IMR-90 (cell line): ENCODE measurements around the gene CD79A.

ENCODE experiments used
- BHLHE40 ChIP-seq: fragments of 150-350 bp; IDR thresholded peaks from 2 replicates; pipeline ENCODE4 v1.6.1; 2016; ENCODE audit warnings: mild to moderate bottlenecking, low read depth, low read length
- CEBPB ChIP-seq: IDR thresholded peaks from 2 replicates; pipeline ENCODE4 v1.6.1; 2012; ENCODE audit warnings: low read depth, low read length, improper control_type of control experiment
- CTCF ChIP-seq: conservative IDR thresholded peaks from 2 replicates; pipeline ENCODE4 v1.5.1; 2012; ENCODE audit warnings: mild to moderate bottlenecking, low read depth, low read length, improper control_type of control experiment
- FOS ChIP-seq: fragments of 150-350 bp; IDR thresholded peaks from 2 replicates; pipeline ENCODE4 v1.6.1; 2016; ENCODE audit warnings: low read depth, low read length
- MAFK ChIP-seq: IDR thresholded peaks from 2 replicates; pipeline ENCODE4 v1.6.1; 2012; ENCODE audit warnings: low read depth, low read length, improper control_type of control experiment
- MAZ ChIP-seq: IDR thresholded peaks from 2 replicates; pipeline ENCODE4 v1.6.1; 2012; ENCODE audit warnings: low read depth, mild to moderate bottlenecking, low read length, improper control_type of control experiment, moderate library complexity, borderline replicate concordance
- POLR2A ChIP-seq: IDR thresholded peaks from 2 replicates; pipeline ENCODE4 v1.6.1; 2012; ENCODE audit warnings: mild to moderate bottlenecking, low read depth, low read length
- RCOR1 ChIP-seq: IDR thresholded peaks from 2 replicates; pipeline ENCODE4 v1.6.1; 2012; ENCODE audit warnings: mild to moderate bottlenecking, low read length, improper control_type of control experiment; ENCODE audit not compliant: insufficient replicate concordance
- SMC3 ChIP-seq: fragments of 150-350 bp; IDR thresholded peaks from 2 replicates; pipeline ENCODE4 v1.6.1; 2016; ENCODE audit warnings: low read depth, mild to moderate bottlenecking, antibody characterized with exemption, low read length, moderate library complexity
- USF2 ChIP-seq: fragments of 150-350 bp; IDR thresholded peaks from 2 replicates; pipeline ENCODE4 v1.6.1; 2017; ENCODE audit warnings: mild to moderate bottlenecking, antibody characterized with exemption, low read length, low read depth

GRCh38 chr19:41920882-41921576 lies 44.0 kb downstream of the CD79A start:
- TF ChIP-seq MAZ: no peak
- TF ChIP-seq MAFK: no peak
- TF ChIP-seq CTCF: no peak
- no peak for TF ChIP-seq POLR2A
- TF ChIP-seq SMC3: no peak
- no peak for TF ChIP-seq CEBPB
- TF ChIP-seq RCOR1: no peak
- no peak for TF ChIP-seq FOS
- no peak for TF ChIP-seq BHLHE40
- TF ChIP-seq USF2: no peak
